Stomach (tissue), 9 donors: Measurements from ENCODE around the gene CTNND2. TPM values are rescaled to one million over a fixed set of nuclear protein-coding genes. Genes with fewer than 3 reads are reported as not detected.

Experiments used
- DNase-seq, 2 donors: peaks; one replicate each; pipeline versions ENCODE4 v3.0.0 to v3.0.0-alpha.2; 2013 to 2019
- H3K27ac ChIP-seq, 5 donors: fragments of 200-600 bp in 4 of 5; sonication (generic) in 4 of 5; one replicate each; pipeline ENCODE4 v1.5.1; 2013 to 2019; ENCODE audit warnings: mild to moderate bottlenecking in 1 of 5, moderate library complexity in 1 of 5
- H3K27me3 ChIP-seq, 3 donors: fragments of 200-600 bp; sonication (generic); one replicate each; pipeline ENCODE4 v1.5.1; 2017 to 2019; ENCODE audit warnings: mixed run types in 1 of 3
- H3K36me3 ChIP-seq, 4 donors: fragments of 200-600 bp; sonication (generic); 1 replicate in 3 of 4; 2 replicates in 1 of 4; pipeline ENCODE4 v1.5.1; 2016 to 2019
- H3K4me1 ChIP-seq, 4 donors: fragments of 200-600 bp; sonication (generic); one replicate each; pipeline ENCODE4 v1.5.1; 2016 to 2019
- H3K4me3 ChIP-seq, 4 donors: fragments of 200-600 bp; sonication (generic) in 3 of 4; one replicate each; pipeline ENCODE4 v1.5.1; 2016 to 2019; ENCODE audit warnings: mild to moderate bottlenecking in 1 of 4
- H3K9me3 ChIP-seq, 4 donors: fragments of 200-600 bp; sonication (generic); one replicate each; pipeline ENCODE4 v1.5.1; 2016 to 2019
- EP300 ChIP-seq: sonication (generic); formaldehyde crosslinking; IDR thresholded peaks from one replicate; pipeline ENCODE4 v1.6.1; 2017; ENCODE audit warnings: antibody characterized with exemption
- POLR2A ChIP-seq, 4 donors: fragments of 450-650 bp; IDR thresholded peaks; one replicate each; pipeline ENCODE4 v1.6.1; 2016; ENCODE audit warnings: antibody characterized with exemption in 4 of 4, control low read depth in 2 of 4, mild to moderate bottlenecking in 1 of 4, moderate library complexity in 1 of 4
- POLR2AphosphoS5 ChIP-seq, 3 donors: sonication (generic); formaldehyde crosslinking; IDR thresholded peaks; one replicate each; pipeline ENCODE4 v1.6.1; 2016; ENCODE audit warnings: antibody characterized with exemption in 3 of 3
- WGBS, 5 donors: extraction: QIAGEN DNeasy Blood & Tissue Kit in 3 of 5; methylation state at CpG; one replicate each; pipeline versions ENCODE4 v1.1.5 to v1.1.7; 2013 to 2018; 5-methylcytosine and 5-hydroxymethylcytosine counted together
- intact Hi-C: fragments of 100-400 bp; cut with DNase I; formaldehyde crosslinking; loops from one replicate; pipeline ENCODE4 v1.15.1; 2023; ENCODE audit warnings: low total_unique reads
- polyA plus RNA-seq, 3 donors: library from polyadenylated mRNA; stranded (reverse); fragments of 200-250 nt; gene quantifications; one replicate each; pipeline ENCODE4 v1.2.3, GENCODE V29; 2013
- total RNA-seq, 5 donors: library from RNA; depleted of rRNA; stranded (reverse); fragments of >200 nt; gene quantifications; one replicate each; pipeline versions ENCODE4 v1.1.0 to v1.2.3, GENCODE V29; 2014 to 2016
- TF ChIP-seq, protein P1 (sequence below), 7 experiments: fragments of 450-650 bp in 4 of 7; fragments of 200-600 bp in 3 of 7; sonication (generic) in 3 of 7; IDR thresholded peaks; one replicate each; pipeline ENCODE4 v1.5.1; 2016 to 2019; ENCODE audit warnings: antibody characterized with exemption in 7 of 7, control low read depth in 2 of 7, mild to moderate bottlenecking in 1 of 7
- donor health status: healthy with polysubstance abuse.
- donor health status: Bipolar disorder and iron deficiency.
- donor health status: healthy.

The CTNND2 gene
- total and polyA plus RNA-seq, 8 donors = 0.29 to 3.4 (median 2.0) TPM; not detected in 2

- DNase-seq = no peak
- Histone ChIP-seq H3K9me3 (peaks cover 0 to 10% (median 6%) of the 10 kb centered on the region in 4 donors), H3K4me1 (no peaks in the 10 kb centered on the region), H3K36me3 (no peaks in the 10 kb centered on the region), H3K27ac (no peak overlapping the region), H3K4me3 (no peak overlapping the region), H3K27me3 (no peaks in the 10 kb centered on the region)
- TF ChIP-seq, protein P1, sequence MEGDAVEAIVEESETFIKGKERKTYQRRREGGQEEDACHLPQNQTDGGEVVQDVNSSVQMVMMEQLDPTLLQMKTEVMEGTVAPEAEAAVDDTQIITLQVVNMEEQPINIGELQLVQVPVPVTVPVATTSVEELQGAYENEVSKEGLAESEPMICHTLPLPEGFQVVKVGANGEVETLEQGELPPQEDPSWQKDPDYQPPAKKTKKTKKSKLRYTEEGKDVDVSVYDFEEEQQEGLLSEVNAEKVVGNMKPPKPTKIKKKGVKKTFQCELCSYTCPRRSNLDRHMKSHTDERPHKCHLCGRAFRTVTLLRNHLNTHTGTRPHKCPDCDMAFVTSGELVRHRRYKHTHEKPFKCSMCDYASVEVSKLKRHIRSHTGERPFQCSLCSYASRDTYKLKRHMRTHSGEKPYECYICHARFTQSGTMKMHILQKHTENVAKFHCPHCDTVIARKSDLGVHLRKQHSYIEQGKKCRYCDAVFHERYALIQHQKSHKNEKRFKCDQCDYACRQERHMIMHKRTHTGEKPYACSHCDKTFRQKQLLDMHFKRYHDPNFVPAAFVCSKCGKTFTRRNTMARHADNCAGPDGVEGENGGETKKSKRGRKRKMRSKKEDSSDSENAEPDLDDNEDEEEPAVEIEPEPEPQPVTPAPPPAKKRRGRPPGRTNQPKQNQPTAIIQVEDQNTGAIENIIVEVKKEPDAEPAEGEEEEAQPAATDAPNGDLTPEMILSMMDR (IDR thresholded peaks at IDR 0.05) = no peak
- no peak for TF ChIP-seq POLR2A (IDR thresholded peaks at IDR 0.05)
- no peak for TF ChIP-seq EP300
- TF ChIP-seq POLR2AphosphoS5 (IDR thresholded peaks at IDR 0.05) = no peak
- intact Hi-C loops = no loop called here
- WGBS, 5 donors = 40 to 66% (median 56%) methylated on average over 3 of the region's 3 CpGs
Measured at GRCh38 chr5:11646141-11646540, 258.1 kb downstream of the CTNND2 start.

DNA sequence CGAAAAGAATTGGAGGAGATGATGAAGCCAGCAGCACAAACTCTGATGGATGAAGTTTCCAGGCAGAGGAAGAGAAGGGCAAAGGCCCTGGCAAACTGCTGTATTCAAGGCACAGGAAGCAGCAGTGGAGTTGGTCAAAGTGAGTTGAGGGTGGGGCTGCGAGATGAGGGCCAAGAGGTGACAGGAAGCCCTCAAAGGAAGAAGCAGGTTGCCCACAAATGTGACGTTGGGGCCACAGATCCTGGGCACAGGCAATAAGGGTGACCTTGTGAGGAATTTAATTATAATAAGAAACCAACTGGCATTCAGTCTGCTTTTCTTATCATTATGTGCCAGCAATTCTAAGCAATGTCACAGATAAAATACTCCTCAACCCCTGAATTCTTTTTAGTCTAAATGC, 261.8 kb downstream of the CTNND2 start:
- WGBS, 5 donors = 46 to 56% (median 52%) methylated on average over 3 of the region's 3 CpGs
- intact Hi-C loops = no loop called here

DNA sequence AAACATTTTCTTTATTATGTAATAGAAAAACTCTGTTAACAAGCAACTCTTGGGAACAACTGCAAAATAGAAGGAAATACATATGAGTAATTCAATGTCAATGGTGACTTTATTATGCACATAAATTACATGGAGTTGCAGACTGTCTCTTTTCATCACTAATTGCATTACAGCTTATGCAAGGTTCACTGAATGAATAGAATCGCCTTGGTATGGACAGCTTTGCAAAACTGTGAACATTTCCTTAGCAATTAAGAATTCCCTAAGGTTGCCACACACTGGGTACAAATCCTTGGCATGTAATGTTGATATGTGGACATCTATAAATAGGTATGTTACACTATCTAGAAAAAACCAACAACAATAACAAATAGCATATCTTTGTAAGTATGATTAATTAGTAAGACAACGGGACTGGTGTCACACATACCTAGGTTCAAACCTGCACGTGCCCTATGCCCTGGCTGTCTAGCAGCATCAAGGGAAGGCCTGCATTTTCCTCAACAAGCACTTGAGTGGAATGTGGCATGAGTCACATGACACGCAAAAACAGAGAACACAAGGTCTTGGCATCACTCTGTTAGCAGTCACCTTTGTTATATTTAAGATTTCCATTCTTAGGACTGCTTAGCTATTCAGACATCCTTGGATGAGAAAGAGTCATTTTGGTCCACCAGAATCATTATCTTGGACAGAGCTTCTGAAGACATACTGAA, 263.9 kb downstream of the CTNND2 start:
- Histone ChIP-seq H3K4me3 (no peak overlapping the region), H3K27me3 (no peaks in the 10 kb centered on the region), H3K27ac (no peak overlapping the region), H3K9me3 (no peaks in the 10 kb centered on the region), H3K36me3 (no peaks in the 10 kb centered on the region), H3K4me1 (no peaks in the 10 kb centered on the region)
- intact Hi-C loops = no loop called here
- DNase-seq = no peak
- TF ChIP-seq POLR2AphosphoS5 (IDR thresholded peaks at IDR 0.05) (no peak), EP300 (no peak), POLR2A (IDR thresholded peaks at IDR 0.05) (no peak)
- TF ChIP-seq, protein P1 (IDR thresholded peaks at IDR 0.05) = no peak
- 80 to 88% (median 83%) methylated on average over 4 of the region's 4 CpGs for WGBS, 5 donors

More for the DNA sequence above, 261.8 kb downstream of the CTNND2 start:
- H3K27me3 ChIP-seq = no peaks in the 10 kb centered on the region
- TF ChIP-seq, protein P1 (IDR thresholded peaks at IDR 0.05) = no peak
- no peak for TF ChIP-seq POLR2AphosphoS5 (IDR thresholded peaks at IDR 0.05)
- TF ChIP-seq POLR2A (IDR thresholded peaks at IDR 0.05) = no peak
- TF ChIP-seq EP300 = no peak
- peak in 1 of 2 donors; percentile 5 for DNase-seq
- H3K9me3 ChIP-seq = no peaks in the 10 kb centered on the region
- H3K27ac ChIP-seq = no peak overlapping the region
- no peak overlapping the region for H3K4me3 ChIP-seq
- H3K36me3 ChIP-seq = no peaks in the 10 kb centered on the region
- H3K4me1 ChIP-seq = no peaks in the 10 kb centered on the region

DNA sequence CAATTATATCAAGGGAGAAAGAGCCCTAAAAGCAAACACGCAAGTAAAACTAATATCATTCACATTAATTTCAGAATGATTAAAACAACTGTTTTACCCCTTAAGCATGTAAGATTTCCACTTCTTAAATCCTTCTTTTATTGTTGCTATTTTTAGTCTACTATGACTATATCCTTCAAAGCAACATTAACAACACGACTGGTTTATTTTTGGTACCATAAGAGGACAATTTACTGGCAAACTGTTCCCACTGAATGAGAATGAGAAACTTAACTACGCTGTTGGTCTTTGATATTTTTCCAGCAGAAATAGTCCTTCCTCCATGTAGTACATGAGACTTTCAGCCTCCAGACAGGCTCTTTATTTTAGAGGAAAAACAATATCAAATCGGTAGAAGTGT, 281.5 kb downstream of the CTNND2 start:
- intact Hi-C loops = no loop called here
- no peaks in the 10 kb centered on the region for H3K36me3 ChIP-seq
- DNase-seq = no peak
- H3K4me3 ChIP-seq = no peak overlapping the region
- TF ChIP-seq, protein P1 (IDR thresholded peaks at IDR 0.05) = no peak
- TF ChIP-seq EP300 (no peak), POLR2AphosphoS5 (IDR thresholded peaks at IDR 0.05) (no peak), POLR2A (IDR thresholded peaks at IDR 0.05) (no peak)
- 82 to 91% (median 88%) methylated on average over 4 of the region's 4 CpGs for WGBS, 5 donors
- peaks cover 0 to 5% (median 2%) of the 10 kb centered on the region in 4 donors for H3K9me3 ChIP-seq
- no peaks in the 10 kb centered on the region for H3K27me3 ChIP-seq
- no peak overlapping the region for H3K27ac ChIP-seq
- H3K4me1 ChIP-seq = no peaks in the 10 kb centered on the region
